HCT116 (cell line): ENCODE measurements around the gene AGAP1. TPM values are rescaled to one million over a fixed set of nuclear protein-coding genes. Genes with fewer than 3 reads are reported as not detected.

Experiments
- ATAC-seq: fragments of 200-7000 bp; cut with Tn5 transposase; 2 replicates; pipeline ENCODE4 v1.9.1; 2020; ENCODE audit warnings: mild to moderate bottlenecking, moderate library complexity
- BruUV-seq: library from RNA; stranded (reverse); fragments of 400-500 nt; replicated peaks from 2 replicates; lab custom pipeline; 2021; lab: Mats Ljungman, UMichigan
- CTCF ChIA-PET: fragments of 300-600 bp; sonication (Branson Sonifier 250); formaldehyde crosslinking; loops from one replicate; lab custom pipeline; 2021; ENCODE audit warnings: antibody characterized with exemption; lab: Charles Lee
- POLR2A ChIA-PET: fragments of 300-600, 350-600 bp; sonication (Branson Sonifier 250); formaldehyde crosslinking; loops from one replicate; lab custom pipeline; 2021; ENCODE audit warnings: antibody characterized with exemption; lab: Charles Lee
- RAD21 ChIA-PET, 2 experiments: fragments of 300-600 bp; sonication (Branson Sonifier 250); formaldehyde crosslinking; loops; one replicate each; lab custom pipeline; 2023; ENCODE audit warnings: low total read pairs in 2 of 2; ENCODE audit not compliant: uncharacterized antibody in 2 of 2, unreplicated experiment in 2 of 2, low non-redundant PET in 1 of 2; lab: Charles Lee
- DNase-seq: peaks from one replicate; pipeline ENCODE4 v3.0.0-alpha.2; 2010; ENCODE audit warnings: low read depth, low spot score
- H2AFZ ChIP-seq: fragments of 200-600 bp; shearing (Covaris generic), sonication (generic); 2 replicates; pipeline ENCODE4 v1.6.1; 2017; ENCODE audit warnings: low read depth, mixed run types, mixed read lengths, antibody characterized with exemption, low read length; ENCODE audit not compliant: poor library complexity, severe bottlenecking
- H3K27ac ChIP-seq: 2 replicates; pipeline ENCODE4 v1.5.1; 2012; ENCODE audit warnings: low read depth, low read length
- H3K27me3 ChIP-seq: fragments of 200-600 bp; sonication (generic); 2 replicates; pipeline ENCODE4 v1.6.1; 2016; ENCODE audit warnings: mixed run types, low read length, mixed read lengths; ENCODE audit not compliant: insufficient read depth
- H3K36me3 ChIP-seq, 2 experiments: fragments of 200-500 bp in 1 of 2; fragments of 200-600 bp in 1 of 2; sonication (Bioruptor generic) in 1 of 2; sonication (generic) in 1 of 2; 2 replicates each; pipeline versions ENCODE4 v1.5.1 to v1.6.1; 2014 to 2016; ENCODE audit warnings: low read length in 2 of 2, inconsistent platforms in 1 of 2, mixed read lengths in 1 of 2, mixed run types in 1 of 2; ENCODE audit not compliant: insufficient read depth in 2 of 2, control insufficient read depth in 1 of 2
- H3K4me1 ChIP-seq, 2 experiments: fragments of 200-600 bp in 1 of 2; sonication (generic) in 1 of 2; 2 replicates each; pipeline versions ENCODE4 v1.5.1 to v1.6.1; 2012 to 2017; ENCODE audit warnings: low read length in 2 of 2, inconsistent platforms in 1 of 2, mild to moderate bottlenecking in 1 of 2, mixed read lengths in 1 of 2, mixed run types in 1 of 2, moderate library complexity in 1 of 2; ENCODE audit not compliant: insufficient read depth in 2 of 2, control insufficient read depth in 1 of 2
- H3K4me2 ChIP-seq: fragments of 200-600 bp; sonication (generic); 2 replicates; pipeline ENCODE4 v1.6.1; 2017; ENCODE audit warnings: mixed run types, low read length, mixed read lengths
- H3K4me3 ChIP-seq, 2 experiments: fragments of 200-600 bp in 1 of 2; sonication (generic) in 1 of 2; replicated peaks in 1 of 2; 2 replicates each; pipeline ENCODE4 v1.5.1; 2011 to 2016; ENCODE audit warnings: low read length in 2 of 2, control low read depth in 1 of 2, low read depth in 1 of 2, mild to moderate bottlenecking in 1 of 2, mixed read lengths in 1 of 2, mixed run types in 1 of 2
- H3K79me2 ChIP-seq: fragments of 200-600 bp; sonication (generic); 2 replicates; pipeline ENCODE4 v1.6.1; 2017; ENCODE audit warnings: mild to moderate bottlenecking, mixed run types, low read length, moderate library complexity, mixed read lengths; ENCODE audit not compliant: insufficient read depth
- H3K9ac ChIP-seq: fragments of 200-600 bp; sonication (generic); 2 replicates; pipeline ENCODE4 v1.6.1; 2016; ENCODE audit warnings: low read length, mixed read lengths
- H3K9me2 ChIP-seq: fragments of 200-600 bp; sonication (generic), shearing (Covaris generic); 2 replicates; pipeline ENCODE4 v1.6.1; 2017; ENCODE audit warnings: mixed run types, mild to moderate bottlenecking, moderate library complexity; ENCODE audit not compliant: insufficient read depth
- H3K9me3 ChIP-seq, 2 experiments: fragments of 200-500 bp in 1 of 2; fragments of 200-600 bp in 1 of 2; sonication (Bioruptor generic) in 1 of 2; sonication (generic) in 1 of 2; 2 replicates each; pipeline ENCODE4 v1.6.1; 2014 to 2017; ENCODE audit warnings: low read length in 2 of 2, mixed read lengths in 2 of 2, inconsistent platforms in 1 of 2, low read depth in 1 of 2, mild to moderate bottlenecking in 1 of 2, mixed run types in 1 of 2, moderate library complexity in 1 of 2; ENCODE audit not compliant: control insufficient read depth in 1 of 2, insufficient read depth in 1 of 2
- H4K20me1 ChIP-seq: fragments of 200-600 bp; sonication (generic), shearing (Covaris generic); 2 replicates; pipeline ENCODE4 v1.6.1; 2017; ENCODE audit warnings: mixed run types, mild to moderate bottlenecking, moderate library complexity; ENCODE audit not compliant: insufficient read depth
- EGR1 ChIP-seq: IDR thresholded peaks from 2 replicates; pipeline ENCODE4 v1.6.1; 2012; ENCODE audit warnings: low read depth
- ELF1 ChIP-seq: IDR thresholded peaks from 2 replicates; pipeline ENCODE4 v1.6.1; 2012; ENCODE audit warnings: low read depth, borderline replicate concordance
- FOSL1 ChIP-seq: IDR thresholded peaks from 2 replicates; pipeline ENCODE4 v1.6.1; 2012; ENCODE audit warnings: low read depth
- ZFX ChIP-seq: fragments of 450-650 bp; IDR thresholded peaks from 2 replicates; pipeline ENCODE4 v1.6.1; 2017
- intact Hi-C: fragments of 100-400 bp; cut with micrococcal nuclease; formaldehyde crosslinking; loops from 2 replicates; pipeline ENCODE4 v1.10.0; 2022
- total RNA-seq: library from RNA; stranded (reverse); gene quantifications from one replicate; pipeline ENCODE4 v1.2.1, GENCODE V29; 2021; ENCODE audit not compliant: unreplicated experiment
- TF ChIP-seq, protein P1 (sequence below): IDR thresholded peaks from 2 replicates; pipeline ENCODE4 v1.6.1; 2011; ENCODE audit warnings: mild to moderate bottlenecking, low read length, moderate library complexity; ENCODE audit not compliant: insufficient replicate concordance; ENCODE audit errors: extremely low read depth
- TF ChIP-seq, protein P2 (sequence below): IDR thresholded peaks from 2 replicates; pipeline ENCODE4 v1.6.1; 2012; ENCODE audit warnings: low read depth
- TF ChIP-seq, protein P3 (sequence below): IDR thresholded peaks from 2 replicates; pipeline ENCODE4 v1.6.1; 2012

Gene AGAP1
- total RNA-seq, 1 experiment from 2014 or later, result 43.8 TPM

DNA sequence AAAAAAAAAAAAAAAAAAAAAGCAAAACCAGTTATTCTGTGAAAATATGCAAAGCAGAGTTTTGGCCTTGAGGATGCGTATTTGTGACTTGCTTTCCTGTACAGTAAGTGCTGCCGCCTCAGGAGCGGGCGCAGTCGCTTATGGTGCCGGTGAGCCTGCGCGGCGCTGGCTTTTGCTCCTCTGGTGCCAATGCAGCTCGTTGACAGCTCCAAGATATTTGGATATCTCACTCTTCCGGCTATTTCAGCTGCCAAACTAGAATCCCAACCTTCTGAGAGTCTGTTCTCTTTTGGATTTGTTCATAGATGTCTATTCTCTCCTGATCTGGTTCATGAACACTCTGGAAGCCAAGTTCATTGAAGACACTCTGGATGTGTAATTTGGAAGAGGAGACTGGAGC lies 184.1 kb downstream of the AGAP1 start:
- BruUV-seq, result no TSS peak
- TF ChIP-seq ZFX (no peak), EGR1 (no peak), ELF1 (no peak), FOSL1 (no peak)
- TF ChIP-seq, protein P1, sequence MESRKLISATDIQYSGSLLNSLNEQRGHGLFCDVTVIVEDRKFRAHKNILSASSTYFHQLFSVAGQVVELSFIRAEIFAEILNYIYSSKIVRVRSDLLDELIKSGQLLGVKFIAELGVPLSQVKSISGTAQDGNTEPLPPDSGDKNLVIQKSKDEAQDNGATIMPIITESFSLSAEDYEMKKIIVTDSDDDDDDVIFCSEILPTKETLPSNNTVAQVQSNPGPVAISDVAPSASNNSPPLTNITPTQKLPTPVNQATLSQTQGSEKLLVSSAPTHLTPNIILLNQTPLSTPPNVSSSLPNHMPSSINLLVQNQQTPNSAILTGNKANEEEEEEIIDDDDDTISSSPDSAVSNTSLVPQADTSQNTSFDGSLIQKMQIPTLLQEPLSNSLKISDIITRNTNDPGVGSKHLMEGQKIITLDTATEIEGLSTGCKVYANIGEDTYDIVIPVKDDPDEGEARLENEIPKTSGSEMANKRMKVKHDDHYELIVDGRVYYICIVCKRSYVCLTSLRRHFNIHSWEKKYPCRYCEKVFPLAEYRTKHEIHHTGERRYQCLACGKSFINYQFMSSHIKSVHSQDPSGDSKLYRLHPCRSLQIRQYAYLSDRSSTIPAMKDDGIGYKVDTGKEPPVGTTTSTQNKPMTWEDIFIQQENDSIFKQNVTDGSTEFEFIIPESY, result no peak
- TF ChIP-seq, protein P2, sequence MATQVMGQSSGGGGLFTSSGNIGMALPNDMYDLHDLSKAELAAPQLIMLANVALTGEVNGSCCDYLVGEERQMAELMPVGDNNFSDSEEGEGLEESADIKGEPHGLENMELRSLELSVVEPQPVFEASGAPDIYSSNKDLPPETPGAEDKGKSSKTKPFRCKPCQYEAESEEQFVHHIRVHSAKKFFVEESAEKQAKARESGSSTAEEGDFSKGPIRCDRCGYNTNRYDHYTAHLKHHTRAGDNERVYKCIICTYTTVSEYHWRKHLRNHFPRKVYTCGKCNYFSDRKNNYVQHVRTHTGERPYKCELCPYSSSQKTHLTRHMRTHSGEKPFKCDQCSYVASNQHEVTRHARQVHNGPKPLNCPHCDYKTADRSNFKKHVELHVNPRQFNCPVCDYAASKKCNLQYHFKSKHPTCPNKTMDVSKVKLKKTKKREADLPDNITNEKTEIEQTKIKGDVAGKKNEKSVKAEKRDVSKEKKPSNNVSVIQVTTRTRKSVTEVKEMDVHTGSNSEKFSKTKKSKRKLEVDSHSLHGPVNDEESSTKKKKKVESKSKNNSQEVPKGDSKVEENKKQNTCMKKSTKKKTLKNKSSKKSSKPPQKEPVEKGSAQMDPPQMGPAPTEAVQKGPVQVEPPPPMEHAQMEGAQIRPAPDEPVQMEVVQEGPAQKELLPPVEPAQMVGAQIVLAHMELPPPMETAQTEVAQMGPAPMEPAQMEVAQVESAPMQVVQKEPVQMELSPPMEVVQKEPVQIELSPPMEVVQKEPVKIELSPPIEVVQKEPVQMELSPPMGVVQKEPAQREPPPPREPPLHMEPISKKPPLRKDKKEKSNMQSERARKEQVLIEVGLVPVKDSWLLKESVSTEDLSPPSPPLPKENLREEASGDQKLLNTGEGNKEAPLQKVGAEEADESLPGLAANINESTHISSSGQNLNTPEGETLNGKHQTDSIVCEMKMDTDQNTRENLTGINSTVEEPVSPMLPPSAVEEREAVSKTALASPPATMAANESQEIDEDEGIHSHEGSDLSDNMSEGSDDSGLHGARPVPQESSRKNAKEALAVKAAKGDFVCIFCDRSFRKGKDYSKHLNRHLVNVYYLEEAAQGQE, result no peak
- TF ChIP-seq, protein P3, sequence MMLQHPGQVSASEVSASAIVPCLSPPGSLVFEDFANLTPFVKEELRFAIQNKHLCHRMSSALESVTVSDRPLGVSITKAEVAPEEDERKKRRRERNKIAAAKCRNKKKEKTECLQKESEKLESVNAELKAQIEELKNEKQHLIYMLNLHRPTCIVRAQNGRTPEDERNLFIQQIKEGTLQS, result no peak
- Histone ChIP-seq H3K79me2 (peaks cover 97% of the 10 kb centered on the region), H3K9me3 (no peaks in the 10 kb centered on the region), H3K4me2 (no peak overlapping the region), H3K36me3 (no peaks in the 10 kb centered on the region), H4K20me1 (peaks cover 5% of the 10 kb centered on the region; the same call in 1 of the 2 replicates), H2AFZ (no peak overlapping the region), H3K9me2 (no peaks in the 10 kb centered on the region), H3K27ac (no peak overlapping the region), H3K9ac (no peak overlapping the region), H3K4me1 (peaks cover 0 to 15% of the 10 kb centered on the region in 2 experiments; a peak in 3 of 4 replicates), H3K27me3 (no peaks in the 10 kb centered on the region), H3K4me3 (no peak overlapping the region)
- DNase-seq, result no peak
- CTCF ChIA-PET, result no interaction called here
- POLR2A ChIA-PET, result no interaction called here
- intact Hi-C loops, result loop anchor here (10.0 kb wide), 1 partner anchor 67 kb away; no protein-coding TSS in a partner anchor
- RAD21 ChIA-PET, result no interaction called here
- no peak for ATAC-seq
